Measurements from ENCODE around the gene BIN1. TPM values are rescaled to one million over a fixed set of nuclear protein-coding genes. Genes with fewer than 3 reads are reported as not detected.

Gene BIN1
- total RNA-seq, 1 donor from 2014 or later = 65.2 TPM

- DNase-seq (ENCODE audit: extremely low read depth, low read depth, low spot score) = no peak
These were observed 57.7 kb downstream of the BIN1 start for GRCh38 chr2:127048969-127049897.

GRCh38 chr2:127048618-127048935 is 58.4 kb downstream of the BIN1 start:
- no peak for DNase-seq (ENCODE audit: extremely low read depth, low read depth, low spot score)

GRCh38 chr2:127047716-127048617 is 59.0 kb downstream of the BIN1 start:
- DNase-seq (ENCODE audit: extremely low read depth, low read depth, low spot score) = no peak

- DNase-seq (ENCODE audit: extremely low read depth, low read depth, low spot score) = no peak
These were observed 59.9 kb downstream of the BIN1 start for GRCh38 chr2:127047054-127047453.

- no peak for DNase-seq (ENCODE audit: extremely low read depth, low read depth, low spot score)
These were observed 60.4 kb downstream of the BIN1 start for GRCh38 chr2:127046579-127046978.

- DNase-seq (ENCODE audit: extremely low read depth, low read depth, low spot score) = no peak
These were observed 61.0 kb downstream of the BIN1 start for GRCh38 chr2:127045792-127046501.

GRCh38 chr2:127044977-127045661 is 61.8 kb downstream of the BIN1 start:
- DNase-seq (ENCODE audit: extremely low read depth, low read depth, low spot score) = no peak

- DNase-seq (ENCODE audit: extremely low read depth, low read depth, low spot score) = no peak
These were observed 62.7 kb downstream of the BIN1 start for GRCh38 chr2:127044165-127044718.

GRCh38 chr2:127043367-127044164 is 63.4 kb downstream of the BIN1 start:
- DNase-seq (ENCODE audit: extremely low read depth, low read depth, low spot score) = no peak

- DNase-seq (ENCODE audit: extremely low read depth, low read depth, low spot score) = no peak
These were observed 65.5 kb downstream of the BIN1 start for GRCh38 chr2:127041259-127041970.

GRCh38 chr2:127040169-127040568 is 66.8 kb downstream of the BIN1 start:
- no peak for DNase-seq (ENCODE audit: extremely low read depth, low read depth, low spot score)

GRCh38 chr2:127039387-127040031 is 67.4 kb downstream of the BIN1 start:
- DNase-seq (ENCODE audit: extremely low read depth, low read depth, low spot score) = no peak

GRCh38 chr2:127037476-127037875 is 69.5 kb downstream of the BIN1 start:
- no peak for DNase-seq (ENCODE audit: extremely low read depth, low read depth, low spot score)

GRCh38 chr2:127034883-127035611 is 71.9 kb downstream of the BIN1 start:
- DNase-seq (ENCODE audit: extremely low read depth, low read depth, low spot score) = no peak

- no peak for DNase-seq (ENCODE audit: extremely low read depth, low read depth, low spot score)
These were observed 72.9 kb downstream of the BIN1 start for GRCh38 chr2:127034051-127034450.

GRCh38 chr2:127032621-127033020 is 74.3 kb downstream of the BIN1 start:
- DNase-seq (ENCODE audit: extremely low read depth, low read depth, low spot score) = no peak

GRCh38 chr2:127029350-127030051 is 77.5 kb downstream of the BIN1 start:
- no peak for DNase-seq (ENCODE audit: extremely low read depth, low read depth, low spot score)
